NCI-H146 (cell line): ENCODE results near the gene LIME1.
A peak's percentile ranks its signal among the peaks of the same experiment; 100 is the strongest.

ENCODE experiments used
- DNase-seq: peaks from one replicate; lab custom pipeline; 2025; lab: John Stamatoyannopoulos, UW

Gene LIME1

GRCh38 chr20:63750807-63751470, 14.5 kb downstream of the LIME1 start:
- DNase-seq: peak; percentile 28

GRCh38 chr20:63751471-63752271, 15.2 kb downstream of the LIME1 start:
- DNase-seq: peak; percentile 45

GRCh38 chr20:63752411-63753101, 16.1 kb downstream of the LIME1 start:
- DNase-seq: peak; percentile 56

- DNase-seq: no peak
These were observed 16.9 kb downstream of the LIME1 start for GRCh38 chr20:63753381-63753780.

- no peak for DNase-seq
These were observed 17.5 kb downstream of the LIME1 start for GRCh38 chr20:63754008-63754407.

- DNase-seq: no peak
These were observed 19.6 kb downstream of the LIME1 start for GRCh38 chr20:63755933-63756647.

- DNase-seq: no peak
These were observed 20.2 kb downstream of the LIME1 start for GRCh38 chr20:63756648-63756991.

GRCh38 chr20:63758152-63758551, 21.7 kb downstream of the LIME1 start:
- no peak for DNase-seq

GRCh38 chr20:63759377-63759901, 23.0 kb downstream of the LIME1 start:
- DNase-seq: no peak

GRCh38 chr20:63765082-63765873, 28.8 kb downstream of the LIME1 start:
- DNase-seq: no peak

- DNase-seq: no peak
These were observed 29.4 kb downstream of the LIME1 start for GRCh38 chr20:63765902-63766301.

- DNase-seq: no peak
These were observed 30.4 kb downstream of the LIME1 start for GRCh38 chr20:63766695-63767426.

GRCh38 chr20:63767456-63767855, 31.0 kb downstream of the LIME1 start:
- DNase-seq: no peak

GRCh38 chr20:63767886-63768285, 31.4 kb downstream of the LIME1 start:
- DNase-seq: no peak

GRCh38 chr20:63768591-63769515, 32.4 kb downstream of the LIME1 start:
- DNase-seq: no peak

GRCh38 chr20:63769891-63770474, 33.5 kb downstream of the LIME1 start:
- no peak for DNase-seq

GRCh38 chr20:63771046-63771707, 34.7 kb downstream of the LIME1 start:
- DNase-seq: no peak

GRCh38 chr20:63772781-63773518, 36.5 kb downstream of the LIME1 start:
- no peak for DNase-seq
